HG03196 (cell line): Measurements from ENCODE around the gene TXNDC9.
"Not testable (repeated sequence)": the region's sequence is repeated elsewhere in the genome, so short reads cannot be mapped to it uniquely, and the experiment has no call there.

ENCODE experiments used
- ATAC-seq: cut with Tn5 transposase; IDR thresholded peaks from one replicate; pipeline ENCODE4 v1.9.1; 2021; ENCODE audit not compliant: unreplicated experiment

The TXNDC9 gene, protein sequence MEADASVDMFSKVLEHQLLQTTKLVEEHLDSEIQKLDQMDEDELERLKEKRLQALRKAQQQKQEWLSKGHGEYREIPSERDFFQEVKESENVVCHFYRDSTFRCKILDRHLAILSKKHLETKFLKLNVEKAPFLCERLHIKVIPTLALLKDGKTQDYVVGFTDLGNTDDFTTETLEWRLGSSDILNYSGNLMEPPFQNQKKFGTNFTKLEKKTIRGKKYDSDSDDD

GRCh38 chr2:99335911-99336803 lies at the start of gene TXNDC9:
TXNDC9 (minus strand) TSS chr2:99336333; CDS start chr2:99333210, 3,123 bp downstream.
- ATAC-seq, result peak; percentile 66

DNA sequence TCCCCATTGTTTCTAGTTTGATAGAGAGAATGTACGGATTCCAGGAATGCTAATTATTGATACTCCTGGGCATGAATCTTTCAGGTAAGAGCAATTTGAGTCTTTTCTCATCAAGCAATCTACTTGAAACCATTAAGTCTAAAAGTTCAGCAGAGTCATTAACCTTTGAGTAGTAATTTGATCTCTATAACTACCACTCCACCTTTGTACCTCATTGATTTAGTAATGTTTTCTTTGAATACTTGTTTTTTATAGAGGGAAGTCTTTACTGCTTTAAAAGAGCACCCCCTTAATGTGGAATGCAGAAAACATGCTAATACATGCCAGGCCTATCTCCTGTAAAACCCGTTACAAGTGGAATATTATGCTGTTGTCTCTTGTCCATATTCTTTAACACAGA lies 46.0 kb upstream of the TXNDC9 start:
- no peak for ATAC-seq

DNA sequence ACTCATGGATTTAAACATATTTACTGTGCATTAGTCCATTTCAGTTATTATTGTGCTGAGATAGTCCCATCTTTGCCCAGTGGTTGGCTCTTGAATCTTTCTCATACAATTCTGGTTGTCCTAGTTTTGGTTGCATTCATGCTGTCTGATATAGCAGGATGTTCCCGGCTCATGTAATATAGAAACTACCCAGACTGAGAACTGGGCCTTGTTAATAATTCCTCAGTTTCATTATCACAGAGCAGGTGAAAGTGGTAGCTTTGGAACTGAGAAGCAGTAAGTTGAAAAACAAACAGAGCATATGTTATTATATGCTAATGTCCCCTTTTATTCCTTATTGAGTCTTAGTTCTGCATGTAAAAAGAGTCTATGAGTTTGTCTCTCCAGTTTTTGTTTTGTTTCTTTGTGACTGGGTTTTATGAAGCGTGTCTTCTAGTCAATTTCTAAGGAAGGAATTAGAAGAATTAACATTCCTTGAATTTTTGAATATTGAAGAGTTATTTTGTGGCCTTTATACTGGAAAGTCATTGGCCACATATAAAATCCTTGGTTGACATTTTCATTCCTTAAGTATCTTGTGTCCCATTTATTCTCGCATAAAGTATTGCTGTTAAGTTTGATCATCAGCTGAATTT lies 44.4 kb upstream of the TXNDC9 start:
- no peak for ATAC-seq

DNA sequence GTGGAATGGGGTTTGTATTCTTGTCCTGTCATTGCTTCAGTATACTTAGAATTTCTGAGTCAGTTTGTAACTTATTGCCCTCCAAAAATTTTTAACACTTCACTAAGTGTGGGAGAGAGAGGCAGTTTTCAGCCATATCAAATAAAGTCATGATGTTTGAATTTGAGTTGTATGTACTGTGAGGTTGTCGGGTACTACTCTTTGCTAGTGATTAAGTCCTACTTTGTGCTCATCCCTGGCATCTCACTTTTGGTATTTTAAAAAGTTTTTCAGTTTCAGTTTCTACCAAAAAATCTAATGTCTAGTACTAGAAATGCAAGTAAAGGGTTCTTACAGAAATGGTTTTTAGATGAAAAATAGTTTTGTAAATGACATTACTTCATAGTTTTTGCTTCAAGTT lies 41.7 kb upstream of the TXNDC9 start:
- ATAC-seq, result no peak

- no peak for ATAC-seq
These were observed 40.2 kb upstream of the TXNDC9 start for GRCh38 chr2:99376254-99376864.

- ATAC-seq, result no peak
These were observed 38.6 kb upstream of the TXNDC9 start for GRCh38 chr2:99374747-99375146.

- ATAC-seq, result no peak
These were observed 37.0 kb upstream of the TXNDC9 start for GRCh38 chr2:99373144-99373543.

GRCh38 chr2:99368854-99369253 lies 32.7 kb upstream of the TXNDC9 start:
- ATAC-seq, result not testable (repeated sequence)

GRCh38 chr2:99365661-99366060 lies 29.5 kb upstream of the TXNDC9 start:
- no peak for ATAC-seq

DNA sequence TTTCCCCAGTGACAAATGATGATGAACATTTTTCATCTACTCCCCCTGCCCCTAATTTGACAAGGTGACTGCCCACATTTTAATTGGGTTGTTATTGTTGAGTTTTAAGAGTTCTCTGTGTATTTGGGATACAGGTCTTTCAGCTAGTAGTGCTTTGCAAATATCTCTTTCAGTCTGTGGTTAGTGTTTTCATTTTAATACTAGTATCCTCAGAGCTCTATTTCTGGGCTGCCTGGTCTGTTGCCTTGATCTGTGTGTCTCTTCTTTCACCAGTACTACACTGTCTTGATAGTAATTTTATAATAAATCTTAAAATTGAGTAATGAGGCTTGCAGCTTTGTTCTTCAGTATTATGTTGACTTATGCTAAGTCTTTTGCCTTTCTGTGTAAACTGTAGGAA lies 20.7 kb upstream of the TXNDC9 start:
- no peak for ATAC-seq

GRCh38 chr2:99354825-99355224 lies 18.7 kb upstream of the TXNDC9 start:
- not testable (repeated sequence) for ATAC-seq

- no peak for ATAC-seq
These were observed 17.9 kb upstream of the TXNDC9 start for GRCh38 chr2:99354070-99354469.

DNA sequence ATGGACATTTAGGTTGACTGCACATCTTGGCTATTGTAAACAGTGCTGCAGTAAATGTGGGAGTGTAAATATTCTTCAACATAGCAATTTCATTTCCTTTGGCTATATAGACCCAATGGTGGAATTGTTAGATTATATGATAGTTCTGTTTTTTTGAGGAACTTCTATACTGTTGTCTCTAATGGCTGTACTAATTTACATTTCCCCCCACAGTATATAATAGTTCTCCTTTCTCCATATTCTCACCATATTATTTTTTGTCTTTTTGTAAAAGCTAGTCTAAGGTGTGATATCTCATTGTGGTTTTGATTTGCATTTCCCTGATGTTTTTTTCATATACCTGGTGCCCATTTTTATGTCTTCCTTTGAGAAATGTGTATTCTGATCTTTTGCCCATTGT lies 14.1 kb upstream of the TXNDC9 start:
- no peak for ATAC-seq

DNA sequence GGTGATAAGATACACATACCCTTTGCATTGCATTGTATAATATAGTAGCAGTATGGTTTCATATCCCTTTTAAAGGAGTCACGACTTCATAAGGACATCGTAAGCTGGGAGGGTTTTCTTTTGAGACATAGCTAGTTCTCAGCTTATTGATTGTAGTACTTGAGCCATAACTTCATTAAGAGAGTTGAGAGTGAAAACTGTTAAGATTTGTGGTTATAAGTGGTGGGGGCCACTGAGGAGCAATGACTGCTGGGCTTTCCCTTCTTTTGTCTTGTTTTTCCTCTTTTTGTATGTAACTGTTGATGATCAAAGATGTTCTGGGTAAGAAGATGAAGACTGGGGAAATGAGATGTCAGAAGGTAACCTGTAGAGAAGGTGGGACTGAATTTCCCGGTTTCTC lies 12.0 kb upstream of the TXNDC9 start:
- no peak for ATAC-seq

GRCh38 chr2:99346218-99346617 lies 10.1 kb upstream of the TXNDC9 start:
- no peak for ATAC-seq

DNA sequence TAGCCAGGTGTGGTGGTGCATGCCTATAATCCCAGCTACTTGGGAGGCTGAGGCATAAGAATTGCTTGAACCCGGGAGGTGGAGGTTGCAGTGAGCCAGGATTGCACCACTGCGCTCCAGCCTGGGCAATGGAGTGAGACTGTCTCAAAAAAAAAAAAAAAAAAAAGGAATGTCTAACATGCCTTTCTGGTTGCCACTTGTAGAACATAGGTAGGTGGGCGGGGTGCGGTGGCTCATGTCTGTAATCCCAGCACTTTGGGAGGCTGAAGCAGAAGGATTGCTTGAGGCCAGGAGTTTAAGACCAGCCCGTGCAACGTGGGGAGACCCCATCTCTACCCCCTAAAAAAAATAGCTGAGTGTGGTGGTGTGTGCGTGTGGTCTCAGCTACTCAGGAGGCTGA lies 9.3 kb upstream of the TXNDC9 start:
- not testable (repeated sequence) for ATAC-seq

DNA sequence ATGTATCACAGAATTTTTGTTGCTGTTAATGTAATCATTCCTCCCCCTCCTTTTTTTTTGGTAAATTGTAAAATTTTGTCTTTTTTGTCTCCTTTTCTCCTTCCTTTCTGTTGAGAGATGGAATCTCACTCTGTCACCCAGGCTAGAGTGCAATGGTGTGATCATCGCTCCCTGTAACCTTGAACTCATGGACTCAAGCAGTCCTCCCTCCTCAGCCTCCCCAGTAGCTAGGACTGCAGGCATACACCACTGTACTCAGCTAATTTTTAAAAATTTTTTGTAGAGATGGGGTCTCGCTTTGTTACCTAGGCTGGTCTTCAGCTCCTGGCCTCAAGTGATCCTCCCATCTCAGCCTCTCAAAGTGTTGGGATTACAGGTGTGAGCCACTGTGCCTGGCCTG lies 6.4 kb upstream of the TXNDC9 start:
- no peak for ATAC-seq

GRCh38 chr2:99340669-99341236 lies 4.6 kb upstream of the TXNDC9 start:
- ATAC-seq, result no peak

DNA sequence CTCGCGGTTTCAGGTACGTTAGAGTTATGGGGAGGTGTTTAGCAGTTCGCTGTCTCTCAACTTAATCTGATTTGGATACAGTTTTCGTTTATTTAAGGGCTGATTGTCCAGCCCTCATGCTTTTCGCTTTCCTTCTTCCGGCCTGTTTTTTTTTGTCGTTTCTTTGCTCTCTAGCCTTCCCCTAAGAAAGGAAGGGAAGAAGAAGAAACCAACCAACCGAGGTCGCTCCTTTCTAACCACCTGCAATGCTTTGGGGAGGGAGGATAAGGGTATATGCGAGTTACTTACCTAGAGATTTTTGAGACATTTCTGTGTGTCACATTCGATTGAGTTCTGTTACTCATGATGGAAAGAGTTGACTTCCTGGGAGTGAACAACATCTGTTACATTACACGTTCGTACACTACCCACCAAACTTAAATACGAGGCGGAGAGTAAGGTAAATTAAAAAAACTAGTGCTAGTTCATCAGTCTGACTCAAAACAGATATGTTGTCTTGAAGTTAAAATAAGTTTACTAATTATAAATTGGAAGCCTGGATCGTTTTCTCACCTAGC lies 2.0 kb upstream of the TXNDC9 start:
- no peak for ATAC-seq

DNA sequence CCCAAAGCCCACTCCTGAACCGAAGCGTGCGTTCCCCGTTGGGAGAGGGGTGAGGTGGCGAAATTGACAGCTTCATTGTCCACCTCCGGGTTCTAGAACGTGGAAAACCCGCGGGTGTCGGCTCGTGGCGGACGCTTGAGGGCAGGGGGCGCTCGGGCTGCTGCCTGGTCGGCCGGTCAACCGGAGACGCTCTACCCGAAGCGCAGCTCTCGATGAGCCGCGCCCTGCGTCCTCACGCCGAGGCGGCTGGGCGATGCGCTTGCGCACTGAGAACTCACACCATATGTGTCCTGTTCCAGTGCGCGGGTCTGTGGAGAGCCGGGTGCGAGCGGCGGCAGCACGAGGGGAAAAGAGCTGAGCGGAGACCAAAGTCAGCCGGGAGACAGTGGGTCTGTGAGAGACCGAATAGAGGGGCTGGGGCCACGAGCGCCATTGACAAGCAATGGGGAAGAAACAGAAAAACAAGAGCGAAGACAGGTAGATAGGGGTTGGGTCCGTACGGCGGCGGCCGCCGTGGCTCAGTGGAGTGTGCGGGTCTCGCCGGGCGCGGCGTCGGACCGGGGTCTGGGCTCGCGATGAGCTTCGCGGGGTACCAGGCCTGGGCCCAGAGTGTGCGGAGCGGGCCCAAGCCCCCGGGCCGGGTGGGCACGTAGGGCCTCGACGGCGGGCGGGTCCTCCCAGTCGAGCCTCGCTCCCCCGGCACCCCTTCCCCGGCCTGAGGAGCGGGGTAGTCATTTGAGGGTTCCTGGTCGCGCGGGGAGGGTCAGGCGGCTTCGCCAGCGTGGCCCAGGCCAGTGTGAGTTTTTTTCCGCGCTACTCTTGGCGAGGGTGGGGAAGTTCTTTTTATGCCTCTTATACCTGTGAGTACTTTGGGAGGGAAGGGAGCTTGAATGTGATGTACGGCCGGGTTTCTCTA lies 1.2 kb upstream of the TXNDC9 start, which contains the start of gene EIF5B:
EIF5B (plus strand) TSS at position 277 of the 916 bp plus-strand sequence; CDS start at position 443, 166 bp downstream.
- ATAC-seq, result peak; percentile 55
